CD4-positive, alpha-beta memory T cell (primary cell): ENCODE results near the gene TAGLN2. TPM values are rescaled to one million over a fixed set of nuclear protein-coding genes. Genes with fewer than 3 reads are reported as not detected.

Experiments used
- CTCF ChIA-PET: fragments of 350-600 bp; sonication (Branson Sonifier 250); formaldehyde crosslinking; loops from one replicate; lab custom pipeline; 2021; ENCODE audit warnings: inconsistent platforms; ENCODE audit not compliant: partially characterized antibody; lab: Charles Lee
- POLR2A ChIA-PET: fragments of 350-600 bp; sonication (Branson Sonifier 250); formaldehyde crosslinking; loops from one replicate; lab custom pipeline; 2021; ENCODE audit not compliant: partially characterized antibody; lab: Charles Lee
- DNase-seq, 5 donors: peaks; one replicate each; pipeline versions ENCODE4 v3.0.0 to v3.0.0-alpha.2; 2020 to 2022; ENCODE audit warnings: mixed read lengths in 1 of 5
- H3K27ac ChIP-seq: one replicate; pipeline ENCODE4 v1.7.0; 2013; ENCODE audit warnings: low read depth, low read length
- H3K27me3 ChIP-seq: 2 replicates; pipeline ENCODE4 v1.7.0; 2013; ENCODE audit warnings: mild to moderate bottlenecking, low read length, moderate library complexity; ENCODE audit not compliant: insufficient read depth
- H3K36me3 ChIP-seq: 2 replicates; pipeline ENCODE4 v1.7.0; 2013; ENCODE audit warnings: mild to moderate bottlenecking, low read length, moderate library complexity; ENCODE audit not compliant: insufficient read depth
- H3K4me1 ChIP-seq: 2 replicates; pipeline ENCODE4 v1.7.0; 2013; ENCODE audit warnings: mild to moderate bottlenecking, low read length, moderate library complexity; ENCODE audit not compliant: insufficient read depth
- H3K4me3 ChIP-seq, 2 donors: one replicate each; pipeline ENCODE4 v1.7.0; 2013; ENCODE audit warnings: low read length in 2 of 2, mild to moderate bottlenecking in 1 of 2
- H3K9me3 ChIP-seq, 2 donors: one replicate each; pipeline ENCODE4 v1.7.0; 2013; ENCODE audit warnings: low read length in 2 of 2, control low read depth in 1 of 2; ENCODE audit not compliant: control insufficient read depth in 1 of 2
- H3K27ac Mint-ChIP-seq, 7 donors: one replicate each; pipeline ENCODE4 v1.8.0; 2020 to 2021; ENCODE audit warnings: mixed read lengths in 7 of 7, mild to moderate bottlenecking in 6 of 7, inconsistent platforms in 3 of 7, moderate library complexity in 3 of 7
- H3K27me3 Mint-ChIP-seq, 2 donors: one replicate each; pipeline ENCODE4 v1.8.0; 2020 to 2021; ENCODE audit warnings: mixed read lengths in 2 of 2
- H3K36me3 Mint-ChIP-seq, 2 donors: one replicate each; pipeline ENCODE4 v1.8.0; 2020 to 2021; ENCODE audit warnings: mixed read lengths in 2 of 2, inconsistent platforms in 1 of 2, mild to moderate bottlenecking in 1 of 2
- H3K4me1 Mint-ChIP-seq, 4 donors: one replicate each; pipeline ENCODE4 v1.8.0; 2020 to 2021; ENCODE audit warnings: mixed read lengths in 4 of 4, mild to moderate bottlenecking in 1 of 4
- H3K4me3 Mint-ChIP-seq, 8 donors: one replicate each; pipeline ENCODE4 v1.8.0; 2020 to 2021; ENCODE audit warnings: mixed read lengths in 8 of 8, mild to moderate bottlenecking in 7 of 8, moderate library complexity in 6 of 8, inconsistent platforms in 3 of 8
- H3K9me3 Mint-ChIP-seq, 8 donors: one replicate each; pipeline ENCODE4 v1.8.0; 2020 to 2021; ENCODE audit warnings: mixed read lengths in 8 of 8, mild to moderate bottlenecking in 5 of 8, inconsistent platforms in 3 of 8, moderate library complexity in 1 of 8
- intact Hi-C: fragments of 100-400 bp; cut with micrococcal nuclease; formaldehyde crosslinking; loops from one replicate; pipeline ENCODE4 v1.15.1; 2023
- polyA plus RNA-seq, 2 donors: library from polyadenylated mRNA; unstranded; fragments of 300-500 nt; fragmentation: Illumina TruSeq; gene quantifications; one replicate each; pipeline ENCODE4 v1.2.3, GENCODE V29; 2021
- total RNA-seq, 2 experiments: library from RNA; stranded (reverse); gene quantifications; one replicate each; pipeline ENCODE4 v1.2.3, GENCODE V29; 2021

The TAGLN2 gene
- total and polyA plus RNA-seq, 4 experiments from 2014 or later = 196 to 1,289 (median 611) TPM

- peaks cover 14 to 24% of the 10 kb centered on the region in 2 donors for H3K27me3 Mint-ChIP-seq
- intact Hi-C loops = no loop called here
- H3K9me3 Mint-ChIP-seq = no peaks in the 10 kb centered on the region
- DNase-seq = no peak
- POLR2A ChIA-PET = no interaction called here
- CTCF ChIA-PET = no interaction called here
- H3K27me3 ChIP-seq = no peaks in the 10 kb centered on the region
- H3K36me3 ChIP-seq = no peaks in the 10 kb centered on the region
- no peak overlapping the region for H3K27ac ChIP-seq
- no peak overlapping the region for H3K4me3 Mint-ChIP-seq
- H3K9me3 ChIP-seq = no peaks in the 10 kb centered on the region
- H3K4me1 Mint-ChIP-seq = no peaks in the 10 kb centered on the region
- no peaks in the 10 kb centered on the region for H3K4me1 ChIP-seq
- no peak overlapping the region for H3K27ac Mint-ChIP-seq
- H3K4me3 ChIP-seq = no peak overlapping the region
- no peaks in the 10 kb centered on the region for H3K36me3 Mint-ChIP-seq
Observed at GRCh38 chr1:159965263-159965662, 40.0 kb upstream of the TAGLN2 start.

- Histone ChIP-seq H3K9me3 (no peaks in the 10 kb centered on the region), H3K27ac (no peak overlapping the region), H3K4me1 (no peaks in the 10 kb centered on the region), H3K27me3 (no peaks in the 10 kb centered on the region), H3K4me3 (no peak overlapping the region), H3K36me3 (no peaks in the 10 kb centered on the region)
- peaks cover 16 to 29% of the 10 kb centered on the region in 2 donors for H3K27me3 Mint-ChIP-seq
- no peak for DNase-seq
- no peaks in the 10 kb centered on the region for H3K9me3 Mint-ChIP-seq
- CTCF ChIA-PET = interaction anchor here (0.9 to 1.5 kb wide), 2 partner anchors 38 to 44 kb away, joined by 3 read pairs; no protein-coding TSS in a partner anchor
- no peak overlapping the region for H3K4me3 Mint-ChIP-seq
- H3K27ac Mint-ChIP-seq = no peak overlapping the region
- H3K4me1 Mint-ChIP-seq = no peaks in the 10 kb centered on the region
- intact Hi-C loops = no loop called here
- POLR2A ChIA-PET = no interaction called here
- H3K36me3 Mint-ChIP-seq = no peaks in the 10 kb centered on the region
Observed at GRCh38 chr1:159964144-159964543, 38.8 kb upstream of the TAGLN2 start.

- Mint-ChIP-seq H3K27me3 (peaks cover 11 to 20% of the 10 kb centered on the region in 2 donors), H3K4me1 (no peaks in the 10 kb centered on the region), H3K36me3 (no peaks in the 10 kb centered on the region), H3K9me3 (no peaks in the 10 kb centered on the region), H3K27ac (no peak overlapping the region), H3K4me3 (no peak overlapping the region)
- intact Hi-C loops = no loop called here
- no peaks in the 10 kb centered on the region for H3K27me3 ChIP-seq
- no peak for DNase-seq
- no peak overlapping the region for H3K4me3 ChIP-seq
- no peaks in the 10 kb centered on the region for H3K9me3 ChIP-seq
- POLR2A ChIA-PET = no interaction called here
- H3K27ac ChIP-seq = no peak overlapping the region
- CTCF ChIA-PET = no interaction called here
- H3K36me3 ChIP-seq = no peaks in the 10 kb centered on the region
- H3K4me1 ChIP-seq = no peaks in the 10 kb centered on the region
Observed at GRCh38 chr1:159962176-159962575, 36.9 kb upstream of the TAGLN2 start.

GRCh38 chr1:159961636-159962035 is 36.3 kb upstream of the TAGLN2 start:
- Histone ChIP-seq H3K9me3 (no peaks in the 10 kb centered on the region), H3K4me1 (no peaks in the 10 kb centered on the region), H3K36me3 (no peaks in the 10 kb centered on the region), H3K4me3 (no peak overlapping the region), H3K27ac (no peak overlapping the region), H3K27me3 (no peaks in the 10 kb centered on the region)
- DNase-seq = no peak
- no peak overlapping the region for H3K27ac Mint-ChIP-seq
- CTCF ChIA-PET = no interaction called here
- POLR2A ChIA-PET = no interaction called here
- peaks cover 11 to 20% of the 10 kb centered on the region in 2 donors for H3K27me3 Mint-ChIP-seq
- no peaks in the 10 kb centered on the region for H3K36me3 Mint-ChIP-seq
- intact Hi-C loops = no loop called here
- H3K4me1 Mint-ChIP-seq = no peaks in the 10 kb centered on the region
- H3K9me3 Mint-ChIP-seq = no peaks in the 10 kb centered on the region
- H3K4me3 Mint-ChIP-seq = no peak overlapping the region

GRCh38 chr1:159960721-159961381 is 35.5 kb upstream of the TAGLN2 start:
- no peaks in the 10 kb centered on the region for H3K4me1 ChIP-seq
- Mint-ChIP-seq H3K27me3 (peaks cover 9 to 23% of the 10 kb centered on the region in 2 donors), H3K9me3 (no peaks in the 10 kb centered on the region), H3K4me3 (no peak overlapping the region), H3K36me3 (no peaks in the 10 kb centered on the region), H3K4me1 (no peaks in the 10 kb centered on the region), H3K27ac (no peak overlapping the region)
- H3K9me3 ChIP-seq = no peaks in the 10 kb centered on the region
- POLR2A ChIA-PET = no interaction called here
- H3K36me3 ChIP-seq = no peaks in the 10 kb centered on the region
- CTCF ChIA-PET = no interaction called here
- intact Hi-C loops = no loop called here
- no peak overlapping the region for H3K4me3 ChIP-seq
- DNase-seq = no peak
- no peak overlapping the region for H3K27ac ChIP-seq
- no peaks in the 10 kb centered on the region for H3K27me3 ChIP-seq

- CTCF ChIA-PET = no interaction called here
Observed at GRCh38 chr1:159959451-159959850, 34.1 kb upstream of the TAGLN2 start.

GRCh38 chr1:159958719-159959380 is 33.5 kb upstream of the TAGLN2 start:
- Mint-ChIP-seq H3K36me3 (no peaks in the 10 kb centered on the region), H3K4me1 (no peaks in the 10 kb centered on the region), H3K9me3 (no peaks in the 10 kb centered on the region), H3K4me3 (no peak overlapping the region), H3K27ac (no peak overlapping the region), H3K27me3 (peaks cover 19 to 23% of the 10 kb centered on the region in 2 donors)
- intact Hi-C loops = no loop called here
- ChIA-PET POLR2A (no interaction called here), CTCF (interaction anchor here (1.9 kb wide), 1 partner anchor 49 kb away, joined by 7 read pairs; no protein-coding TSS in a partner anchor)
- no peaks in the 10 kb centered on the region for H3K9me3 ChIP-seq
- no peaks in the 10 kb centered on the region for H3K36me3 ChIP-seq
- H3K27ac ChIP-seq = no peak overlapping the region
- no peak for DNase-seq
- no peak overlapping the region for H3K4me3 ChIP-seq
- no peaks in the 10 kb centered on the region for H3K4me1 ChIP-seq
- H3K27me3 ChIP-seq = no peaks in the 10 kb centered on the region

More at GRCh38 chr1:159959451-159959850, 34.1 kb upstream of the TAGLN2 start:
- no peak overlapping the region for H3K4me3 Mint-ChIP-seq
- Histone ChIP-seq H3K27me3 (no peaks in the 10 kb centered on the region), H3K9me3 (no peaks in the 10 kb centered on the region), H3K27ac (no peak overlapping the region), H3K4me3 (no peak overlapping the region), H3K36me3 (no peaks in the 10 kb centered on the region), H3K4me1 (no peaks in the 10 kb centered on the region)
- DNase-seq = no peak
- H3K36me3 Mint-ChIP-seq = no peaks in the 10 kb centered on the region
- H3K9me3 Mint-ChIP-seq = no peaks in the 10 kb centered on the region
- intact Hi-C loops = no loop called here
- POLR2A ChIA-PET = no interaction called here
- no peaks in the 10 kb centered on the region for H3K4me1 Mint-ChIP-seq
- peaks cover 16 to 19% of the 10 kb centered on the region in 2 donors for H3K27me3 Mint-ChIP-seq
- no peak overlapping the region for H3K27ac Mint-ChIP-seq
